GM21619 (cell line): ENCODE results near the gene SCNN1G.

Source experiments
- ATAC-seq: cut with Tn5 transposase; IDR thresholded peaks from one replicate; pipeline ENCODE4 v1.9.1; 2021; ENCODE audit not compliant: unreplicated experiment

Gene SCNN1G

DNA sequence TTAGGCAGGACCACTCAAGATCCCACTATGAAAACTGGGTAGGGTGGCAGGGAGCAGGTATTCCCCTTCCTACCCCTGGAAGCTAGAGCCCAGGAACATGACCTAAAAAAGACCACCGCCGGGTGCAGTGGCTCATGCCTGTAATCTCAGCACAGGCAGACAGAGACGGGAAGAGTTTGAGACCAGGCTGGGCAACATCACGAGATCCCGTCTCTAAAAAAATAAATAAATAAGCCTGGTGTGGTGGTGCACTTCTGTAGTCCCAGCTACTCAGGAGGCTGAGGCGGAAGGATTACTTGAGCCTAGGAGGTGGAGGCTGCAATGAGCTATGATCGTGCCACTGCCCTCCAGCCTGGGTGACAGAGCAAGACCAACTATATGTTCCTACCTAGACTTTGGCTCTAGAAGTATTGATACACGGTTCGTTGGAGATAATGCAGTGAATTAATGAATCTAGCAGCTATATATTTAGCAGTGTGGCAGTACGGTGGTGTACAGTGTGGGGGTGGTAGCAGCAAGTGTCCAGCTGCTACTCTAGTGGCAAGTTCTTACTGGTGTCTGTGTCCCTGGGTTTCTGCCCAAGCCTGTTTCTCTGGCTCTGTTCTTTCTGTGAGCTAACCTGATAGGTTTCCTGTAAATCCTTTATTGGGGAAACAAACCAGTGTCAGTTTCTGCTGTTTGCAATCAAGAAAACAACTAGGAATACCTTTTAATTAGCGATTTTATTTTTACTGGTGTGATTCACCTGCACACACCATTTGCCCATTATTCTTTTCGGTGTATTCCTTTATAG, 30.0 kb upstream of the SCNN1G start:
- no peak for ATAC-seq

GRCh38 chr16:23155445-23156049, 27.0 kb upstream of the SCNN1G start:
- ATAC-seq: no peak

DNA sequence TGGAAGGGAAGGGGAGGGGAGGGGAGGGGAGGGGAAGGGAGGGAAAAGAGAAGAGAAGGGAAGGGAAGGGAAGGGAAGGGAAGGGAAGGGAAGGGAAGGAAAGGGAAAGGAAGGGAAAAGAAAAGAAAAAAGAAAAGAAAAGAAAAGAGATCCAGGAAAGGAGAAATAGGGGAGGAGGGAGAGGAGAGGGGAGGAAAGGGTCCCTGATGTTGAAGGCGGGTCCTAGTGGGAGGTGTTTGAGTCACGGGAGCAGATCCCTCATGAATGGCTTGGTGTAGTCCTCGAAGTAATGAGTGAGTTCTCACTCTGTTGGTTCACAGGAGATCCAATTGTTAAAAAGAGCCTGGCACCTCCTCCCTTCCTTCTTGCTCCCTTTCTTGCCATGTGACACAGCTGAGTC, 26.4 kb upstream of the SCNN1G start:
- no peak for ATAC-seq

- ATAC-seq: no peak
Observed at GRCh38 chr16:23156946-23157460, 25.5 kb upstream of the SCNN1G start.

GRCh38 chr16:23158114-23158513, 24.4 kb upstream of the SCNN1G start:
- ATAC-seq: no peak

- no peak for ATAC-seq
Observed at GRCh38 chr16:23160082-23160481, 22.5 kb upstream of the SCNN1G start.

GRCh38 chr16:23160574-23160973, 22.0 kb upstream of the SCNN1G start:
- ATAC-seq: no peak

DNA sequence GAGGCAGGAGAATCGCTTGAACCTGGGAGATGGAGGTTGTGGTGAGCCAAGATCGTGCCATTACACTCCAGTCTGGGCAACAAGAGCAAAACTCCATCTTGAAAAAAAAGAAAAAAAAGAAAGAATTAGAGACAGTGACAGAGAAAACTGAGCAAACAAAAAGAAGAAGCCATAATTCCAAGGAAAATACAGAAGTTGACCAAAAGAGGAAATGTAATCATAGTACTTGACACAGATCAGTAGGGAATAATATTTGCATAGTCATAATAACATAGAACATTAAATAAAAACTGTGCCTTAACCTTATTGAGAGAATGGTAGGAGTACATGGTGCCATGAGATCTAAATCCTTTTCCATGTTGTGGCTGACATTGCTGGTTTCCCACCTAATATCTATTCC, 18.6 kb upstream of the SCNN1G start:
- ATAC-seq: no peak

DNA sequence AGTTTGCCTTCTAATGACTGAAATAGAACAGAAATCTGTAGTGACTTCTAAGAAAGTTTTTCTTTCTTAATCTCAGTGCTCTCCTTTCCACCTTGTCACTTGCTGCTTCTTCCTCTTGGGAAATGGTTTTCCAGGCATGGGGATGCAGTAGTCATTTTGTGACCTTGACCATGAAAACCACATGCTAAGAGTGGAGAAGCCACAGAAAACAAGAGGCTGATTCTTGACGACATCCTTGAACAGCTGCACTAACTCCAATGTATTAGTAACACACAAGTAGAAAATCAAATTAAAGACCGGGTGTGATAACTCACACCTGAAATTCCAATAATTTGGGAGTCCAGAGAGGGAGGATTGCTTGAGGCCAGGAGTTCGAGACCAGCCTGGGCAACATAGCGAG, 17.8 kb upstream of the SCNN1G start:
- no peak for ATAC-seq

- no peak for ATAC-seq
Observed at GRCh38 chr16:23172583-23172982, 10.0 kb upstream of the SCNN1G start.

- ATAC-seq: no peak
Observed at GRCh38 chr16:23172994-23173393, 9.6 kb upstream of the SCNN1G start.

DNA sequence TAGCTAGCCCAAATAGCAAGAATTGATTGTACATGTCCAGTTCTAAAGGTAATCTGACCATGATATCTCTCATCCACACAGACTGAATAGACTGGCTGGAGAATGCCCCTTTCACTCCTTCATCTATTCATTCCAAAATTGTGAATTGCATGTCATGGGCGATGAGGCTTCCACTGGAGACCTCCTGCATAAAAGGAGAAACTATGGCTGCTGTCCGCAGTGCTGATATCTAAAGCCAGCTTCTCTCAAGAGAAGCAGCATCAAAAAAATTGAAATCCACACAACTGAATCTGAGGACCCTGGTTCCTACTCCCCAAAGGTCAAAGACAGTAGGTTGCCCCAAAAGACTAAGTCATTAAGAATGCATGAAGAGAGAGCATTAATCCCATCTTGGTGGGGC, 7.9 kb upstream of the SCNN1G start:
- ATAC-seq: no peak

- no peak for ATAC-seq
Observed at GRCh38 chr16:23175651-23176050, 6.9 kb upstream of the SCNN1G start.

DNA sequence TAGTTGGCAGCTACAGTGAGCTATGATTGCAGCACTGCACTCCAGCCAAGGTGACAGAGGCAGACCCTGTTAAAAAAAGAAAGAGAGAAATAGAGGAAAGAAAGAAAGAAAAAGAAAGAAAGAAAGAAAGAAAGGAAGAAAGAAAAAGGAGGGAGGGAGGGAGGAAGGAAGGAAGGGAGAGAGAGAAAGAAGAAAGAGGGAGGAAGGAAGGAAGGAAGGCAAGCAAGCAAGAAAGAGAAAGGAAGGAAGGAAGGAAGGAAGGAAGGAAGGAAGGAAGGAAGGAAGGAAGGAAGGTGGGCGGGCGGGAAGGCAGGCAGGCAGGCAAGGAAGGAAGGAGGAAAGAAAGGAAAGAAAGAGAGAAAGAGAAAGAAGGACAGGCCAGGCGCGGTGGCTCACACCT, 1.0 kb upstream of the SCNN1G start:
- ATAC-seq: no peak

- peak; percentile 95 for ATAC-seq
Observed at GRCh38 chr16:23182206-23182678, 303 bp upstream of the SCNN1G start.

- no peak for ATAC-seq
Observed at GRCh38 chr16:23183543-23183862, 958 bp downstream of the SCNN1G start.

- no peak for ATAC-seq
Observed at GRCh38 chr16:23185656-23186055, 3.1 kb downstream of the SCNN1G start.

DNA sequence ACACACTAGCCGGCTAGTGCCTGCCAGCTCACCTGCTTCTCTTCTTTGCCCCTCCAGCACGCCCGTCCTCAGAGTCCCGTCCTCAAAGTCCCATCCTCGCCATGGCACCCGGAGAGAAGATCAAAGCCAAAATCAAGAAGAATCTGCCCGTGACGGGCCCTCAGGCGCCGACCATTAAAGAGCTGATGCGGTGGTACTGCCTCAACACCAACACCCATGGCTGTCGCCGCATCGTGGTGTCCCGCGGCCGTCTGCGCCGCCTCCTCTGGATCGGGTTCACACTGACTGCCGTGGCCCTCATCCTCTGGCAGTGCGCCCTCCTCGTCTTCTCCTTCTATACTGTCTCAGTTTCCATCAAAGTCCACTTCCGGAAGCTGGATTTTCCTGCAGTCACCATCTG, 3.6 kb downstream of the SCNN1G start:
- no peak for ATAC-seq

DNA sequence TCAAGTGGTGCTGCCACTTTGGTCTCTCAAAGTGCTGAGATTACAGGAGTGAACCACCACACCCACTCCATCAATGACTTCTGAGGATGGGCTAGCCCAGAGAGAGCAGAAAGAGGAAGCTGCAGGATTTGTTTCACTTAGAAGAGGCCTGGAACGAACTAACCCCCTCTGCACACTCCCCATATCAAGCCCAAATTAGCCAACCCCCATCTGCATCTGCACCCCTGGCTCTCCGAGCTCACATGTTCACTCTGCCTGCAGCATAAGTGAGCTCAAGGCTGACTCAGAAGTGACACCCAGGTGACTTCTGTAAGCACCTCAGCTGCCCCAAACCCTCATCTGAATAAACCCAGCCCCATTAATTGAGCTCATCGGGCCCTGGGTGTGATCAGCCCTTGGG, 4.8 kb downstream of the SCNN1G start:
- no peak for ATAC-seq

DNA sequence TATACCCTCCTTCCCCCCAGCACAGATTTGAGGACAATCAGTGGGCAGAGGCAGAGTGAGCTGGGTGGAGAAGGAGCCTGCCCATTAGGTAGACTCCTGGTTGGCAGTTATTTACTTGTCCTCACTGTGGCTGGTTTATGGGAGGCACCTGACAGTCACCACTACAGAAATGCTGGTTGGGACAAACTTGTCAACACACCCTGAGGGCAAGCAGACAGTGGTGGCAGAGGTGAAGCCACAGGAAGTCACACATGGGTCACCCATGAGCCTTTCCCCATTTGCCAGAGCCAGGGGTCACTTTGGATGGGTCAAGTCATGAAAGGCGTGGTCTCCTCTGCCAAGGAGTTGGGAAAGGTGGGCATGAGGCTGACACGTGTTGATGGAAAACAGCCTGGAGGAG, 6.4 kb downstream of the SCNN1G start:
- no peak for ATAC-seq

- ATAC-seq: no peak
Observed at GRCh38 chr16:23194497-23195221, 12.1 kb downstream of the SCNN1G start.
